Tibial nerve (tissue), 4 donors: ENCODE data around the gene AFAP1L1.

Experiments used
- CTCF ChIP-seq, 5 experiments: fragments of 200-600 bp in 3 of 5; fragments of 450-650 bp in 2 of 5; sonication (generic) in 3 of 5; IDR thresholded peaks; one replicate each; pipeline ENCODE4 v1.5.1; 2016 to 2019; ENCODE audit warnings: antibody characterized with exemption in 5 of 5, mild to moderate bottlenecking in 3 of 5, moderate library complexity in 2 of 5
- EP300 ChIP-seq, 2 donors: sonication (generic); formaldehyde crosslinking; IDR thresholded peaks; one replicate each; pipeline ENCODE4 v1.6.1; 2017; ENCODE audit warnings: antibody characterized with exemption in 2 of 2, mild to moderate bottlenecking in 1 of 2

GRCh38 chr5:149325166-149325735 lies 53.6 kb downstream of the AFAP1L1 start:
- no peak for TF ChIP-seq CTCF (IDR thresholded peaks at IDR 0.05)
- TF ChIP-seq EP300 (IDR thresholded peaks at IDR 0.05), result no peak
